Astrocyte (in vitro differentiated cells and primary cell): ENCODE data around the gene UBL3.

Source experiments
- CTCF ChIP-seq: IDR thresholded peaks from 2 replicates; pipeline ENCODE4 v1.5.1; 2011; ENCODE audit warnings: low read depth, mild to moderate bottlenecking, inconsistent platforms, low read length, moderate library complexity; ENCODE audit not compliant: insufficient read depth
- EZH2 ChIP-seq: IDR thresholded peaks from 2 replicates; pipeline ENCODE4 v1.6.1; 2012; ENCODE audit warnings: mild to moderate bottlenecking, low read length, inconsistent platforms; ENCODE audit not compliant: insufficient read depth

DNA sequence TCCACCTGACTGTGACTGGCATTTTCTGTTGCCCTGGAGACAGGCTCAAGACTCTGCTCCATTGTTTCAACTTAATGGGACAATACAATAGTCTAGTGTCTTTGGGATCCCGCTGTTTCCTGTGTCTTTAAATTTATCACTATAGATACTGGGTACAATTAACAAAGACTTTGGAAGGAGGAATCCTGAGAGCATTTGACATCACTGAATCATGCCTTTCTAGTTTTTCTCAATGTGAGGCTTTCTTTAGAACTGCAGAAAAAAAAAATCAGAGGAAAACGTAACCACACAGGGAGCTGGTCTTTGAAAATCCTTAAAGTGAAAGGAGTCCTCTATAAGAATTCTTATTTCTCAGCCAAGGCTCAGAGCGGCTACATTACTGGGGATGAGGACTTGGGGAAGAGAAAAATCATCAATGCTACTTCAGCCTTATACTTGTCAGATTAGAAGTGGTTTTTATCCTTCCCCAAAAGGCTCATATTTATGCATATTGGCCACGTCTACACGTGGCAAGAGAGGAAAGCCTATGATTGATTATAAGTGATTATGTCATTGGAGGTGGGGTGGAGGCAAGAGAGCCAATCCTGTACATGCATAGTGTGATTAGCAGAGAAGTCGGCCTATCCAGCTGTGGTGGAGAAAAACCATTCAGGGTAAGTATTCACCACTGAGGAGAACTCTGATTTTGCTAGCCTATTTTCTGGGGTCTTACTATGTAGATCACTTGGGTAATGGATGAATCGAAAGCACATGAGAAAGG, 34.4 kb upstream of the UBL3 start:
- TF ChIP-seq CTCF (no peak), EZH2 (no peak)
